ENCODE data around the gene FRMD1.

- TF ChIP-seq CTCF (conservative IDR thresholded peaks at IDR 0.05; ENCODE audit: low read depth, low read length) (no peak), EZH2 (IDR thresholded peaks at IDR 0.05; ENCODE audit: low read length, unreplicated experiment) (no peak)
Observed at GRCh38 chr6:168091381-168092264, 12.6 kb upstream of the FRMD1 start.
